Kidney (tissue), 14 donors: ENCODE results near the gene PTGER3. TPM values are rescaled to one million over a fixed set of nuclear protein-coding genes. Genes with fewer than 3 reads are reported as not detected.
"Not testable (repeated sequence)": the region's sequence is repeated elsewhere in the genome, so short reads cannot be mapped to it uniquely, and the experiment has no call there.

ENCODE experiments used
- DNase-seq, 5 donors: peaks; one replicate each; pipeline ENCODE4 v3.0.0-alpha.2; 2013 to 2020
- FAIRE-seq: peaks from 2 replicates; lab custom pipeline; 2012; peaks lifted over from hg19 to GRCh38; lab: Jason Lieb, UNC
- H3K27ac ChIP-seq, 2 donors: one replicate each; pipeline ENCODE4 v1.7.0; 2013; ENCODE audit warnings: low read depth in 2 of 2, low read length in 2 of 2, inconsistent platforms in 1 of 2
- H3K27me3 ChIP-seq: one replicate; pipeline ENCODE4 v1.7.1; 2013; ENCODE audit warnings: low read length, inconsistent platforms; ENCODE audit not compliant: control insufficient read depth, insufficient read depth
- H3K36me3 ChIP-seq, 3 donors: one replicate each; pipeline versions ENCODE4 v1.7.0 to v1.7.1; 2013; ENCODE audit warnings: low read length in 3 of 3, control low read depth in 1 of 3, inconsistent platforms in 1 of 3; ENCODE audit not compliant: insufficient read depth in 3 of 3, control insufficient read depth in 2 of 3
- H3K4me1 ChIP-seq, 3 donors: one replicate each; pipeline versions ENCODE4 v1.7.0 to v1.7.1; 2013; ENCODE audit warnings: low read length in 3 of 3, inconsistent platforms in 1 of 3, low read depth in 1 of 3; ENCODE audit not compliant: control insufficient read depth in 2 of 3, insufficient read depth in 2 of 3
- H3K4me3 ChIP-seq, 3 donors: one replicate each; pipeline versions ENCODE4 v1.7.0 to v1.8.1; 2013; ENCODE audit warnings: low read length in 3 of 3, control low read depth in 1 of 3, inconsistent platforms in 1 of 3
- H3K9ac ChIP-seq, 3 donors: one replicate each; pipeline versions ENCODE4 v1.7.0 to v1.7.1; 2013; ENCODE audit warnings: low read length in 3 of 3, control low read depth in 1 of 3, inconsistent platforms in 1 of 3
- H3K9me3 ChIP-seq, 3 donors: one replicate each; pipeline versions ENCODE4 v1.7.0 to v1.7.1; 2013; ENCODE audit warnings: low read length in 3 of 3, control low read depth in 1 of 3, inconsistent platforms in 1 of 3; ENCODE audit not compliant: control insufficient read depth in 2 of 3, insufficient read depth in 1 of 3
- intact Hi-C: fragments of 100-400 bp; cut with DNase I; formaldehyde crosslinking; loops from one replicate; pipeline ENCODE4 v1.11.1; 2022
- polyA plus RNA-seq: library from polyadenylated mRNA; stranded (reverse); fragments of 350-450 nt; fragmentation: Illumina TruSeq; extraction: RNeasy Lipid Tissue Mini Kit (QIAGEN cat#74804); gene quantifications from one replicate; pipeline ENCODE4 v1.2.3, GENCODE V29; 2014; ENCODE audit warnings: low read depth, low replicate concordance; ENCODE audit not compliant: insufficient read depth
- total RNA-seq: library from RNA; stranded (reverse); fragmentation: NEBNext Ultra II Directional; extraction: Animal tissue kit (Norgen Biotek cat#: 25700); gene quantifications from one replicate; pipeline ENCODE4 v1.2.1, GENCODE V29; 2021
- TF ChIP-seq, protein P1 (sequence below): IDR thresholded peaks from 3 replicates; pipeline ENCODE4 v1.5.1; 2012; ENCODE audit warnings: mild to moderate bottlenecking, moderate library complexity, borderline replicate concordance; ENCODE audit not compliant: insufficient read depth; ENCODE audit errors: extremely low read depth
- donor health status: control.
- donor health status: control.
- donor health status: control.
- donor health status: control.
- donor health status: control.
- donor health status: DM: yes; HTN: yes; CAD: no.
- donor health status: Normal renal cell carcinoma (clear cell type).

Gene PTGER3
- total and polyA plus RNA-seq, 2 donors from 2014 or later = 9.0 to 102 TPM

DNA sequence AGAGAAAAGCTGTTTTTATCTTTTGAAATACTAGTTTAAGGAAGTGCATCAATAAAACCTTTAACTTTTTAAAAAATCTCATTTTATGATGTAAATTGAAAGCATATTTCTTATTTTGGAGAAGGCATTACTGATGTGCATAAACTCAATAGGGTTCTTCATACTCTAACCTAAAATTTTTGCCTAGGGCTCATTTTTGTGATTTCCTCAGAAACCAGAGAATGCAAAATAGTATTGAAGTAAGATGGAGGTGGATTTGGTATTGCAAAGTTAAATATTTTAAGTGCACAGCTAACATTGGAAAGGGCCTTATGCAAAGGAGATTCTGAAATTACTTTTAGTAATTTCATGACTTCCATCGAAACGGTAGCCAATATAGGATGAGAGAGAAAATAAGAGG lies 101.9 kb downstream of the PTGER3 start:
- Histone ChIP-seq H3K9me3 (no peaks in the 10 kb centered on the region), H3K4me3 (no peak overlapping the region), H3K27ac (no peak overlapping the region), H3K9ac (no peak overlapping the region), H3K4me1 (peaks cover 0 to 10% (median 2%) of the 10 kb centered on the region in 3 donors), H3K27me3 (no peaks in the 10 kb centered on the region), H3K36me3 (no peaks in the 10 kb centered on the region)
- DNase-seq (no peak), FAIRE-seq (no peak)
- intact Hi-C loops = no loop called here
- TF ChIP-seq, protein P1, sequence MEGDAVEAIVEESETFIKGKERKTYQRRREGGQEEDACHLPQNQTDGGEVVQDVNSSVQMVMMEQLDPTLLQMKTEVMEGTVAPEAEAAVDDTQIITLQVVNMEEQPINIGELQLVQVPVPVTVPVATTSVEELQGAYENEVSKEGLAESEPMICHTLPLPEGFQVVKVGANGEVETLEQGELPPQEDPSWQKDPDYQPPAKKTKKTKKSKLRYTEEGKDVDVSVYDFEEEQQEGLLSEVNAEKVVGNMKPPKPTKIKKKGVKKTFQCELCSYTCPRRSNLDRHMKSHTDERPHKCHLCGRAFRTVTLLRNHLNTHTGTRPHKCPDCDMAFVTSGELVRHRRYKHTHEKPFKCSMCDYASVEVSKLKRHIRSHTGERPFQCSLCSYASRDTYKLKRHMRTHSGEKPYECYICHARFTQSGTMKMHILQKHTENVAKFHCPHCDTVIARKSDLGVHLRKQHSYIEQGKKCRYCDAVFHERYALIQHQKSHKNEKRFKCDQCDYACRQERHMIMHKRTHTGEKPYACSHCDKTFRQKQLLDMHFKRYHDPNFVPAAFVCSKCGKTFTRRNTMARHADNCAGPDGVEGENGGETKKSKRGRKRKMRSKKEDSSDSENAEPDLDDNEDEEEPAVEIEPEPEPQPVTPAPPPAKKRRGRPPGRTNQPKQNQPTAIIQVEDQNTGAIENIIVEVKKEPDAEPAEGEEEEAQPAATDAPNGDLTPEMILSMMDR = no peak

DNA sequence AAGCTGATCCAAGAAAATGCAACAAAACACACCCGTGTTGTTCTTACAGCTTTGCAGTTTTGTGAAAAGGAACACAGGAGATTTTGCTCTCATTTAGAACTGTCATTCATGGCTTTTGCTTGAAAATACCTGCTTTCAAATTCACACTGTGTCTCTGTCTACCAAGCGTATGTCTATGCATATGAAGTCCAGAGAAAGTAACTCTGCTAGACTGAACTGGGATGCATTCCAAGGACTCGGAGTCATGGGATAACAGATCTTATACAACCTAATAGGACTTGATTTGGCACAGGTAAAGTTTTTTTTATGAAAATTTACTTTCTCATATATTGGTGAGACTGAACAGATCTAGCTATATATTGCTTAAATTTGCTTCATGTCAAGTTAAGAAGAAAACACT lies 102.4 kb downstream of the PTGER3 start:
- H3K9ac ChIP-seq = no peak overlapping the region
- DNase-seq = no peak
- H3K27ac ChIP-seq = no peak overlapping the region
- peaks cover 0 to 10% (median 2%) of the 10 kb centered on the region in 3 donors for H3K4me1 ChIP-seq
- no peaks in the 10 kb centered on the region for H3K9me3 ChIP-seq
- intact Hi-C loops = no loop called here
- TF ChIP-seq, protein P1 = no peak
- no peak overlapping the region for H3K4me3 ChIP-seq
- FAIRE-seq = no peak
- H3K27me3 ChIP-seq = no peaks in the 10 kb centered on the region
- no peaks in the 10 kb centered on the region for H3K36me3 ChIP-seq

DNA sequence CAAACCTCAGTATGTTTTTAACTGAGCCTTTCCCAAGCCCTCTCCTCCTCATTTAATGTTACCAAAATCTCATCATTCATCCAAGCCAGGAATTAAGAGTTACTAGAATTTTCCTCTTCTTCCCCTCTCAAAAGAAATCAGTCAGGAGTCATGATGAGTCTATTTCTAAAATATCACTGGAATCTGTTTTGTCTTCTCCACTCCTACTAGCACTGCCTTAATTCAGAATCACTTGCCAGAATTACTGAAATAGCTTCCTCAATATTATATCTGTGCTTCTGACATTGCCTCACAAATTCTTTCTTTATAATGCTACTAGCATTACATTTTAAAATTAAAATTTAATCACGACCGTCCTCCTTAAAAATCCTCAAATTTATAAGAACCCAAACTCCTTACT lies 106.1 kb downstream of the PTGER3 start:
- TF ChIP-seq, protein P1 = no peak
- intact Hi-C loops = no loop called here
- FAIRE-seq = no peak

DNA sequence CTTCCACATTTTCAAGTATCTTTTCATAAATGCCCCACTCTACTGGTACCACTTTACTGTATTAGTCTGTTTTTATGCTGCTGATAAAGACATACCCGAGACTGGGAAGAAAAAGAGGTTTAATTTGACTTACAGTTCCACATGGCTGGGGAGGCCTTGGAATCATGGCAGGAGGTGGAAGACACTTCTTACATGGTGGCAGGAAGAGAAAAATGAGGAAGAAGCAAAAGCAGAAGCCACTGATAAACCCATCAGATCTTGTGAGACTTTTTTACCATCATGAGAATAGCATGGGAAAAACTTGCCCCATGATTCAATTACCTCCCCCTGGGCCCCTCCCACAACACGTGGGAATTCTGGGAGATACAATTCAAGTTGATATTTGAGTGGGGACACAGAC lies 107.2 kb downstream of the PTGER3 start:
- intact Hi-C loops, H3K4me3 ChIP-seq, H3K27ac ChIP-seq, H3K9me3 ChIP-seq, H3K9ac ChIP-seq, DNase-seq, FAIRE-seq, H3K27me3 ChIP-seq, H3K36me3 ChIP-seq, H3K4me1 ChIP-seq: not testable (repeated sequence)

More for the DNA sequence above, 106.1 kb downstream of the PTGER3 start:
- Histone ChIP-seq H3K27ac (no peak overlapping the region), H3K9me3 (no peaks in the 10 kb centered on the region), H3K4me3 (no peak overlapping the region), H3K4me1 (peaks cover 0 to 5% (median 2%) of the 10 kb centered on the region in 3 donors), H3K27me3 (no peaks in the 10 kb centered on the region), H3K36me3 (no peaks in the 10 kb centered on the region), H3K9ac (no peak overlapping the region)
- no peak for DNase-seq
